Measurements from ENCODE around the gene CD96.
"Not testable (repeated sequence)": the region's sequence is repeated elsewhere in the genome, so short reads cannot be mapped to it uniquely, and the experiment has no call there.

The CD96 gene

GRCh38 chr3:111668888-111669488, 127.0 kb downstream of the CD96 start:
- H3K4me3 ChIP-seq (ENCODE audit: low read depth, low read length) = no peak overlapping the region

- H3K4me3 ChIP-seq (ENCODE audit: low read depth, low read length) = no peak overlapping the region
Measured at GRCh38 chr3:111669926-111670630, 128.1 kb downstream of the CD96 start.

- H3K4me3 ChIP-seq (ENCODE audit: low read depth, low read length) = not testable (repeated sequence)
Measured at GRCh38 chr3:111672461-111672860, 130.5 kb downstream of the CD96 start.

GRCh38 chr3:111675846-111676210, 133.8 kb downstream of the CD96 start:
- no peak overlapping the region for H3K4me3 ChIP-seq (ENCODE audit: low read depth, low read length)

GRCh38 chr3:111676211-111677006, 134.4 kb downstream of the CD96 start:
- no peak overlapping the region for H3K4me3 ChIP-seq (ENCODE audit: low read depth, low read length)

- H3K4me3 ChIP-seq (ENCODE audit: low read depth, low read length) = no peak overlapping the region
Measured at GRCh38 chr3:111677007-111677392, 135.0 kb downstream of the CD96 start.

GRCh38 chr3:111681661-111682426, 139.8 kb downstream of the CD96 start:
- H3K4me3 ChIP-seq (ENCODE audit: low read depth, low read length) = no peak overlapping the region

GRCh38 chr3:111684640-111685039, 142.6 kb downstream of the CD96 start:
- no peak overlapping the region for H3K4me3 ChIP-seq (ENCODE audit: low read depth, low read length)

GRCh38 chr3:111688190-111688800, 146.3 kb downstream of the CD96 start:
- H3K4me3 ChIP-seq (ENCODE audit: low read depth, low read length) = no peak overlapping the region

GRCh38 chr3:111690242-111690641, 148.2 kb downstream of the CD96 start:
- no peak overlapping the region for H3K4me3 ChIP-seq (ENCODE audit: low read depth, low read length)

GRCh38 chr3:111691293-111691909, 149.4 kb downstream of the CD96 start:
- H3K4me3 ChIP-seq (ENCODE audit: low read depth, low read length) = no peak overlapping the region

- H3K4me3 ChIP-seq (ENCODE audit: low read depth, low read length) = no peak overlapping the region
Measured at GRCh38 chr3:111692593-111693552, 150.9 kb downstream of the CD96 start.

- H3K4me3 ChIP-seq (ENCODE audit: low read depth, low read length) = no peak overlapping the region
Measured at GRCh38 chr3:111694471-111694870, 152.5 kb downstream of the CD96 start.

GRCh38 chr3:111695636-111696117, 153.7 kb downstream of the CD96 start:
- no peak overlapping the region for H3K4me3 ChIP-seq (ENCODE audit: low read depth, low read length)

- no peak overlapping the region for H3K4me3 ChIP-seq (ENCODE audit: low read depth, low read length)
Measured at GRCh38 chr3:111700054-111700453, 158.1 kb downstream of the CD96 start.

- H3K4me3 ChIP-seq (ENCODE audit: low read depth, low read length) = no peak overlapping the region
Measured at GRCh38 chr3:111701292-111701906, 159.4 kb downstream of the CD96 start.

Data from iPS-11a (cell line).